ENCODE measurements around the gene RNF13.

DNA sequence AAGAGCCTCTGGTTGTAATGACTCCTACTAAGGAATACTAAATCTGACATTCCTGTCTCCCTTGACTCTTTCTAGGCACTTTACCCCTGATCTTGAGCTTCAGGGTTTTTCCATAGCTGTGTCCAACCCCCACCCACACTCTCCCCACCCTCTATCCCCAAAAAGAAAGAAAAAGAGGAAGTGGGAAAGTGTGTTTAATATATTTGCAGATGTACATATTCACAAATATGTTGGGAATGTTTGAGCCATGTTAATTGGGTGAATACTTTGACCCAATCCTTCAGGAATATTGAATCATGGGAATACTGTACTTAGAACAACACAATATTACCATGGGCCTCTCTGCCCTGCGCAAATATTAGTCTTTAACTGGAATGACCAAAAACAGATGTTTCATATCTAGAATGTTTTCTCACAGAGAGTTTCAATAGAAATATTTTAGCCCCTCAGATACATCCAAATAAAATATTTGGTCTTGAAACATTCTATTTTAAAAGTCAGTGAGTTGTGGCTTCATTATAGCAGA, 177.5 kb downstream of the RNF13 start:
- TF ChIP-seq, protein P1, sequence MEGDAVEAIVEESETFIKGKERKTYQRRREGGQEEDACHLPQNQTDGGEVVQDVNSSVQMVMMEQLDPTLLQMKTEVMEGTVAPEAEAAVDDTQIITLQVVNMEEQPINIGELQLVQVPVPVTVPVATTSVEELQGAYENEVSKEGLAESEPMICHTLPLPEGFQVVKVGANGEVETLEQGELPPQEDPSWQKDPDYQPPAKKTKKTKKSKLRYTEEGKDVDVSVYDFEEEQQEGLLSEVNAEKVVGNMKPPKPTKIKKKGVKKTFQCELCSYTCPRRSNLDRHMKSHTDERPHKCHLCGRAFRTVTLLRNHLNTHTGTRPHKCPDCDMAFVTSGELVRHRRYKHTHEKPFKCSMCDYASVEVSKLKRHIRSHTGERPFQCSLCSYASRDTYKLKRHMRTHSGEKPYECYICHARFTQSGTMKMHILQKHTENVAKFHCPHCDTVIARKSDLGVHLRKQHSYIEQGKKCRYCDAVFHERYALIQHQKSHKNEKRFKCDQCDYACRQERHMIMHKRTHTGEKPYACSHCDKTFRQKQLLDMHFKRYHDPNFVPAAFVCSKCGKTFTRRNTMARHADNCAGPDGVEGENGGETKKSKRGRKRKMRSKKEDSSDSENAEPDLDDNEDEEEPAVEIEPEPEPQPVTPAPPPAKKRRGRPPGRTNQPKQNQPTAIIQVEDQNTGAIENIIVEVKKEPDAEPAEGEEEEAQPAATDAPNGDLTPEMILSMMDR (IDR thresholded peaks at IDR 0.05; ENCODE audit: low read length): no peak
- no peak for TF ChIP-seq EZH2phosphoT487 (IDR thresholded peaks at IDR 0.05; ENCODE audit: low read length)

Measured in MM.1S (cell line).